Prostate gland (tissue), 2 donors: ENCODE measurements around the gene WHRN.

Experiments
- CTCF ChIP-seq, 4 experiments: fragments of 200-600 bp in 2 of 4; fragments of 450-650 bp in 2 of 4; sonication (generic) in 2 of 4; IDR thresholded peaks; 1 replicate in 3 of 4; 2 replicates in 1 of 4; pipeline ENCODE4 v1.5.1; 2016 to 2019; ENCODE audit warnings: antibody characterized with exemption in 4 of 4, mild to moderate bottlenecking in 2 of 4, moderate library complexity in 2 of 4
- POLR2A ChIP-seq: fragments of 450-650 bp; IDR thresholded peaks from one replicate; pipeline ENCODE4 v1.6.1; 2016; ENCODE audit warnings: antibody characterized with exemption, mild to moderate bottlenecking

GRCh38 chr9:114356792-114357191 is 148.5 kb downstream of the WHRN start:
- TF ChIP-seq CTCF (IDR thresholded peaks at IDR 0.05) (no peak), POLR2A (no peak)
